CD4-positive, alpha-beta T cell (primary cell): ENCODE measurements around the gene MINDY4B. TPM values are rescaled to one million over a fixed set of nuclear protein-coding genes. Genes with fewer than 3 reads are reported as not detected.

Experiments
- ATAC-seq: fragments of 200-7000 bp; cut with Tn5 transposase; one replicate; pipeline ENCODE4 v1.10.0; 2022; ENCODE audit warnings: mild to moderate bottlenecking; ENCODE audit not compliant: poor library complexity
- CTCF ChIA-PET: fragments of 350-600 bp; sonication (Branson Sonifier 250); formaldehyde crosslinking; loops from one replicate; lab custom pipeline; 2021; ENCODE audit warnings: antibody characterized with exemption, inconsistent platforms; lab: Charles Lee
- POLR2A ChIA-PET: fragments of 350-600 bp; sonication (Branson Sonifier 250); formaldehyde crosslinking; loops from one replicate; lab custom pipeline; 2021; ENCODE audit warnings: antibody characterized with exemption, inconsistent platforms; lab: Charles Lee
- DNase-seq, 14 experiments: peaks; one replicate each; pipeline ENCODE4 v3.0.0-alpha.2; 2013 to 2020; ENCODE audit warnings: mixed read lengths in 2 of 14
- H3K27ac ChIP-seq, 2 donors: one replicate each; pipeline versions ENCODE4 v1.5.1 to v1.7.0; 2013; ENCODE audit warnings: low read length in 2 of 2, low read depth in 1 of 2, mild to moderate bottlenecking in 1 of 2
- H3K27me3 ChIP-seq, 2 experiments: 1 replicate in 1 of 2; 2 replicates in 1 of 2; pipeline versions ENCODE4 v1.6.1 to v1.7.0; 2013; ENCODE audit warnings: low read length in 2 of 2, control low read depth in 1 of 2, mild to moderate bottlenecking in 1 of 2, moderate library complexity in 1 of 2; ENCODE audit not compliant: insufficient read depth in 2 of 2, control insufficient read depth in 1 of 2
- H3K36me3 ChIP-seq: one replicate; pipeline ENCODE4 v1.6.1; 2013; ENCODE audit warnings: low read length, control low read depth; ENCODE audit not compliant: insufficient read depth
- H3K4me1 ChIP-seq: one replicate; pipeline ENCODE4 v1.6.1; 2013; ENCODE audit warnings: low read length, control low read depth; ENCODE audit not compliant: insufficient read depth
- H3K4me3 ChIP-seq: one replicate; pipeline ENCODE4 v1.5.1; 2013; ENCODE audit warnings: mild to moderate bottlenecking, low read length, moderate library complexity
- H3K9me3 ChIP-seq, 2 experiments: 1 replicate in 1 of 2; 2 replicates in 1 of 2; pipeline versions ENCODE4 v1.6.1 to v1.7.0; 2013; ENCODE audit warnings: low read length in 2 of 2, mild to moderate bottlenecking in 2 of 2, control low read depth in 1 of 2, moderate library complexity in 1 of 2; ENCODE audit not compliant: control insufficient read depth in 1 of 2, insufficient read depth in 1 of 2
- H3K27ac Mint-ChIP-seq: one replicate; pipeline ENCODE4 v1.8.0; 2020; ENCODE audit warnings: mixed read lengths
- H3K27me3 Mint-ChIP-seq: one replicate; pipeline ENCODE4 v1.8.0; 2021; ENCODE audit warnings: mixed read lengths
- H3K36me3 Mint-ChIP-seq: one replicate; pipeline ENCODE4 v1.8.0; 2021; ENCODE audit warnings: low read depth, mixed read lengths
- H3K4me1 Mint-ChIP-seq: one replicate; pipeline ENCODE4 v1.8.0; 2021; ENCODE audit warnings: low read depth, mixed read lengths
- H3K4me3 Mint-ChIP-seq: one replicate; pipeline ENCODE4 v1.8.0; 2020; ENCODE audit warnings: mild to moderate bottlenecking, mixed read lengths
- H3K9me3 Mint-ChIP-seq: one replicate; pipeline ENCODE4 v1.8.0; 2020; ENCODE audit warnings: mixed read lengths
- CTCF ChIP-seq: fragments of 200-600 bp; IDR thresholded peaks from one replicate; pipeline ENCODE4 v1.8.0; 2022; ENCODE audit warnings: antibody characterized with exemption, mild to moderate bottlenecking
- intact Hi-C, 2 experiments: fragments of 100-400 bp; cut with DNase I in 1 of 2; cut with micrococcal nuclease in 1 of 2; formaldehyde crosslinking; loops; one replicate each; pipeline versions ENCODE4 v1.15.1 to v1.9.0; 2023 to 2025; cut with DNase I, micrococcal nuclease
- total RNA-seq, 174 experiments: library from RNA in 2 of 174; stranded (reverse) in 2 of 174; gene quantifications; one replicate each; pipeline ENCODE4 v1.2.3 and lab custom pipeline; 2021 to 2026

The MINDY4B gene
- total RNA-seq, 2 experiments from 2014 or later, result not detected

DNA sequence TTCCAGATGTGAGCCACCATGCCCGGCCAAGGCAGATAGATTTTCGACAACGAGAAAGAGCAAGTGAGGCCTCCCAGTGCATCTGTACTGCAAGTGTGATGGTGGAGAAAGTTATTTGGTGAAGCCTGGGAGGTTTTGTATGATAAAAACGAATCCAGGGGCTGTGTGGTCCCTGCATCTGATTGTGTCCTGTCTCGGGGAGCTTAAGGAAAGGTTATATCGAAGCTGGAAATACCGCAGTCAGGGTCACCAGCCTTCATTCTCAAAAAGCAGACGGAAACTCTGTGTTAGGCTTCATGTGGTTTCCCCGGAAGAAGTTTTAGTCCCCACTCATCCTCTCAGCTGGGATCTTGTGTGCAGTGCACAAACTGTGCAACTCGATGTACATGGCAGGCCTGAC lies 3.4 kb downstream of the MINDY4B start:
- no peaks in the 10 kb centered on the region for H3K4me1 Mint-ChIP-seq
- no peaks in the 10 kb centered on the region for H3K36me3 Mint-ChIP-seq
- no peaks in the 10 kb centered on the region for H3K4me1 ChIP-seq
- no peak for TF ChIP-seq CTCF
- ChIA-PET POLR2A (no interaction called here), CTCF (no interaction called here)
- peaks cover 14% of the 10 kb centered on the region for H3K27me3 Mint-ChIP-seq
- DNase-seq (no peak), ATAC-seq (no peak)
- no peak overlapping the region for H3K4me3 Mint-ChIP-seq
- no peak overlapping the region for H3K4me3 ChIP-seq
- no peaks in the 10 kb centered on the region for H3K9me3 Mint-ChIP-seq
- H3K9me3 ChIP-seq, result no peaks in the 10 kb centered on the region
- intact Hi-C loops, result no loop called here
- no peaks in the 10 kb centered on the region for H3K36me3 ChIP-seq
- no peak overlapping the region for H3K27ac ChIP-seq
- H3K27me3 ChIP-seq, result peaks cover 0 to 22% of the 10 kb centered on the region in 2 experiments
- H3K27ac Mint-ChIP-seq, result no peak overlapping the region

GRCh38 chr3:150899141-150899540 lies 6.1 kb downstream of the MINDY4B start:
- Mint-ChIP-seq H3K27ac (no peak overlapping the region), H3K36me3 (no peaks in the 10 kb centered on the region), H3K9me3 (no peaks in the 10 kb centered on the region), H3K4me3 (no peak overlapping the region), H3K4me1 (no peaks in the 10 kb centered on the region), H3K27me3 (peaks cover 6% of the 10 kb centered on the region)
- Histone ChIP-seq H3K4me3 (no peak overlapping the region), H3K27me3 (peaks cover 4 to 11% of the 10 kb centered on the region in 2 experiments), H3K9me3 (no peaks in the 10 kb centered on the region), H3K27ac (no peak overlapping the region), H3K4me1 (no peaks in the 10 kb centered on the region), H3K36me3 (no peaks in the 10 kb centered on the region)
- DNase-seq (no peak), ATAC-seq (no peak)
- no peak for TF ChIP-seq CTCF
- POLR2A ChIA-PET, result no interaction called here
- CTCF ChIA-PET, result interaction anchor here (2.0 kb wide), 1 partner anchor 31 kb away, joined by 5 read pairs; no protein-coding TSS in a partner anchor
- intact Hi-C loops, result no loop called here

DNA sequence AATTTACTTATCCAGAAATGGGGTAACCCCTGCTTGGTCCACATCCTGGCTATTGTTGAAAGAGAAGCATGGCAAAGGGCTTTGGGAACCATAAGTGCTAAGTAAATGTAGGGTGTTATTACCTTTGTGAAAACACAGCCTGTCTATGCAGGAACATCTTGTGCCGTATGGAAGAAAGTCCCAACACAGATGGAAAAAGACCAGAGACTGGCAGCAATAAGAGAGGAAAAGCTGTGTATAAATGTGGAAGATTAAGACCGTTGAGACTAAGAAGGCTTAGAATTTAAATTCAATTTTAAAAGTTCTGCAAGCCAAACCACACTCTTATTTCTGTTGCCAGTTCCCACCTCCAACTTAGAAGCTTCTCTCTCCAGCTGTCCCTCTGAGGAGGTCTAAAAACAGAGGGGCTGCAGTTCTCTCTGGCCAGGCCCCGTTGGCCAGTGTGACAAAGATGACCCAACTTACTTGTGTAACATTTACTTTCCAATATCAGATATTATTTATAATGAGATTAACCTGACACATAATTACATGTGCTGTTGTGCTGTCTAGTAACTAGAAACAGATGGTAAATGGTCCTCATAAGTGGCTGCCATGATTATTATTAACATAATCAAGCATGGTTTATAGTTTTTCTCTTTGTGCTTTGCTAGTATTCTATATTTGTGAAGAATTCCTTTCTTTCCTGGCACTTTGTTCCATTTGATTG lies 7.0 kb downstream of the MINDY4B start:
- H3K27ac Mint-ChIP-seq, result no peak overlapping the region
- Histone ChIP-seq H3K36me3 (no peaks in the 10 kb centered on the region), H3K27ac (no peak overlapping the region), H3K9me3 (no peaks in the 10 kb centered on the region), H3K4me3 (no peak overlapping the region), H3K4me1 (no peaks in the 10 kb centered on the region), H3K27me3 (peaks cover 4 to 6% of the 10 kb centered on the region in 2 experiments)
- H3K9me3 Mint-ChIP-seq, result no peaks in the 10 kb centered on the region
- intact Hi-C loops, result no loop called here
- no peaks in the 10 kb centered on the region for H3K36me3 Mint-ChIP-seq
- DNase-seq, result no peak
- H3K27me3 Mint-ChIP-seq, result peaks cover 6% of the 10 kb centered on the region
- H3K4me1 Mint-ChIP-seq, result no peaks in the 10 kb centered on the region
- no peak overlapping the region for H3K4me3 Mint-ChIP-seq
- CTCF ChIA-PET, result no interaction called here
- TF ChIP-seq CTCF, result no peak
- POLR2A ChIA-PET, result no interaction called here
- no peak for ATAC-seq
